SK-N-SH treated with all-trans-retinoic acid at 6 μM for 48 hours (cell line): ENCODE measurements around the gene PDCD1.

ENCODE experiments used
- ATAC-seq: fragments of 200-7000 bp; cut with Tn5 transposase; 3 replicates; pipeline ENCODE4 v1.9.1; 2020; ENCODE audit warnings: mild to moderate bottlenecking, moderate library complexity
- ARNTL ChIP-seq: fragments of 450-650 bp; formaldehyde crosslinking; IDR thresholded peaks from 2 replicates; pipeline ENCODE4 v1.5.0; 2020; ENCODE audit warnings: low read depth, mild to moderate bottlenecking, moderate library complexity, borderline replicate concordance
- BACH2 ChIP-seq: fragments of 250-450 bp; sonication (Bioruptor Pico); IDR thresholded peaks from 2 replicates; pipeline ENCODE4 v1.9.0; 2021; ENCODE audit warnings: mild to moderate bottlenecking, borderline replicate concordance
- CSDC2 ChIP-seq: fragments of 250-450 bp; sonication (Bioruptor Pico); IDR thresholded peaks from 2 replicates; pipeline ENCODE4 v1.5.0; 2020; ENCODE audit warnings: mild to moderate bottlenecking, moderate library complexity
- GLIS3 ChIP-seq: fragments of 250-450 bp; sonication (Bioruptor Pico); IDR thresholded peaks from 2 replicates; pipeline ENCODE4 v1.5.0; 2020; ENCODE audit warnings: mild to moderate bottlenecking, moderate library complexity
- OSR1 ChIP-seq: fragments of 250-450 bp; sonication (Bioruptor Pico); IDR thresholded peaks from 2 replicates; pipeline ENCODE4 v1.8.0; 2022; ENCODE audit warnings: moderate library complexity, mild to moderate bottlenecking, inconsistent platforms
- PPARA ChIP-seq: fragments of 250-450 bp; sonication (Bioruptor Pico); IDR thresholded peaks from 2 replicates; pipeline ENCODE4 v1.5.0; 2020; ENCODE audit warnings: mild to moderate bottlenecking, borderline replicate concordance
- RARB ChIP-seq: fragments of 250-450 bp; sonication (Bioruptor Pico); IDR thresholded peaks from 2 replicates; pipeline ENCODE4 v1.8.0; 2021; ENCODE audit warnings: mild to moderate bottlenecking, moderate library complexity
- SNAI2 ChIP-seq: fragments of 250-450 bp; sonication (Bioruptor Pico); IDR thresholded peaks from 2 replicates; pipeline ENCODE4 v1.5.0; 2020; ENCODE audit warnings: mild to moderate bottlenecking, moderate library complexity
- TOX ChIP-seq: fragments of 250-450 bp; sonication (Bioruptor Pico); IDR thresholded peaks from 2 replicates; pipeline ENCODE4 v1.8.0; 2021; ENCODE audit warnings: mild to moderate bottlenecking, moderate library complexity, borderline replicate concordance
- ZC3H10 ChIP-seq: fragments of 250-450 bp; sonication (Bioruptor Pico); IDR thresholded peaks from 2 replicates; pipeline ENCODE4 v1.5.1; 2021; ENCODE audit warnings: mild to moderate bottlenecking, moderate library complexity
- ZFP3 ChIP-seq: fragments of 250-450 bp; sonication (Bioruptor Pico); IDR thresholded peaks from 2 replicates; pipeline ENCODE4 v1.5.0; 2020; ENCODE audit warnings: mild to moderate bottlenecking, moderate library complexity
- ZNF565 ChIP-seq: fragments of 450-650 bp; formaldehyde crosslinking; conservative IDR thresholded peaks from 2 replicates; pipeline ENCODE4 v1.5.0; 2020; ENCODE audit warnings: low read depth, mild to moderate bottlenecking, moderate library complexity
- TF ChIP-seq, protein P1 (sequence below): fragments of 250-450 bp; sonication (Bioruptor Pico); IDR thresholded peaks from 2 replicates; pipeline ENCODE4 v1.8.0; 2020; ENCODE audit warnings: mild to moderate bottlenecking, moderate library complexity, borderline replicate concordance
- TF ChIP-seq, protein P2 (sequence below): fragments of 250-450 bp; sonication (Bioruptor Pico); IDR thresholded peaks from 2 replicates; pipeline ENCODE4 v1.5.0; 2020; ENCODE audit warnings: mild to moderate bottlenecking, moderate library complexity
- TF ChIP-seq, protein P3 (sequence below): fragments of 250-450 bp; sonication (Bioruptor Pico); IDR thresholded peaks from 2 replicates; pipeline ENCODE4 v1.8.0; 2021; ENCODE audit warnings: low read depth, mild to moderate bottlenecking, moderate library complexity, borderline replicate concordance
- TF ChIP-seq, protein P4 (sequence below): fragments of 250-450 bp; sonication (Bioruptor Pico); IDR thresholded peaks from 2 replicates; pipeline ENCODE4 v1.5.1; 2020; ENCODE audit warnings: low read depth, mild to moderate bottlenecking, moderate library complexity

The PDCD1 gene

DNA sequence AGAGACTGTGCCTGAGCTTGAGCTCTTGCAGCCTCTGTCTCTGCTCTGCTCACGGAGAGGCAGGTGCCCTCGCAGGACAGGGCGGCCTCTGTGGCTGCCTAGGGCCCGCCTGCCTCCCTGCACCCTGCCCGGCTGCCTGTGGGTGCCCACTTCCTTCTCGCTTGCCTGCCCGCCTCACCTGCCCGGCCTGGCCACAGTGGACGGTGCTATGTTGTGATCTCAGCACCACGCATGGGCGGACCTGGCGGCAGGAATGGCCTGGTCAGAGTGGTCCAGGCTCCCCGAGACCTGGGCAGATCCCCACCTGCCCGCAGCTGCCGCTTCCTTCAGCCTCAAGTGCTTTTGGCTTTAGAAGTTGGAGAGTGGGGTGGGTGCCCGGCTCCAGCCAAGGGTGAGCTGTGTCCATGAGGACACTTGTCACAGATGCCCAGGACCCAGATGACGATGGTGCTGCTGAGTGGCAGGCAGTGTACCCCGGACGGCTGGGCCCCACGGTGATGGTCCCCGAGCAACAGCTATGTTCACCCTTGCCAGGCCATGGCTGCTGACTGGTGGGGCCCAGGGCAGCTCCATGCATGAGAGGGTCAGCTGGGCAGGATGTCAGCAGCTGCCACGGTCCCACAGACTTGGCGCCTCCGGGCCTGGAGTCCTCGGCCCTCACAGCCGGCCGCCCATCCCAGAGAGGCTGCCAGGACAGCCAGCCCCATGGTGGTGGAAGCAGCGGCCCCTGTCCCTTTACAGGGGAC lies 36.2 kb upstream of the PDCD1 start:
- TF ChIP-seq TOX (CRISPR knock-in tag), result no peak
- TF ChIP-seq SNAI2, result no peak
- TF ChIP-seq, protein P1, sequence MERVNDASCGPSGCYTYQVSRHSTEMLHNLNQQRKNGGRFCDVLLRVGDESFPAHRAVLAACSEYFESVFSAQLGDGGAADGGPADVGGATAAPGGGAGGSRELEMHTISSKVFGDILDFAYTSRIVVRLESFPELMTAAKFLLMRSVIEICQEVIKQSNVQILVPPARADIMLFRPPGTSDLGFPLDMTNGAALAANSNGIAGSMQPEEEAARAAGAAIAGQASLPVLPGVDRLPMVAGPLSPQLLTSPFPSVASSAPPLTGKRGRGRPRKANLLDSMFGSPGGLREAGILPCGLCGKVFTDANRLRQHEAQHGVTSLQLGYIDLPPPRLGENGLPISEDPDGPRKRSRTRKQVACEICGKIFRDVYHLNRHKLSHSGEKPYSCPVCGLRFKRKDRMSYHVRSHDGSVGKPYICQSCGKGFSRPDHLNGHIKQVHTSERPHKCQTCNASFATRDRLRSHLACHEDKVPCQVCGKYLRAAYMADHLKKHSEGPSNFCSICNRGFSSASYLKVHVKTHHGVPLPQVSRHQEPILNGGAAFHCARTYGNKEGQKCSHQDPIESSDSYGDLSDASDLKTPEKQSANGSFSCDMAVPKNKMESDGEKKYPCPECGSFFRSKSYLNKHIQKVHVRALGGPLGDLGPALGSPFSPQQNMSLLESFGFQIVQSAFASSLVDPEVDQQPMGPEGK (CRISPR knock-in tag), result no peak
- TF ChIP-seq, protein P2, sequence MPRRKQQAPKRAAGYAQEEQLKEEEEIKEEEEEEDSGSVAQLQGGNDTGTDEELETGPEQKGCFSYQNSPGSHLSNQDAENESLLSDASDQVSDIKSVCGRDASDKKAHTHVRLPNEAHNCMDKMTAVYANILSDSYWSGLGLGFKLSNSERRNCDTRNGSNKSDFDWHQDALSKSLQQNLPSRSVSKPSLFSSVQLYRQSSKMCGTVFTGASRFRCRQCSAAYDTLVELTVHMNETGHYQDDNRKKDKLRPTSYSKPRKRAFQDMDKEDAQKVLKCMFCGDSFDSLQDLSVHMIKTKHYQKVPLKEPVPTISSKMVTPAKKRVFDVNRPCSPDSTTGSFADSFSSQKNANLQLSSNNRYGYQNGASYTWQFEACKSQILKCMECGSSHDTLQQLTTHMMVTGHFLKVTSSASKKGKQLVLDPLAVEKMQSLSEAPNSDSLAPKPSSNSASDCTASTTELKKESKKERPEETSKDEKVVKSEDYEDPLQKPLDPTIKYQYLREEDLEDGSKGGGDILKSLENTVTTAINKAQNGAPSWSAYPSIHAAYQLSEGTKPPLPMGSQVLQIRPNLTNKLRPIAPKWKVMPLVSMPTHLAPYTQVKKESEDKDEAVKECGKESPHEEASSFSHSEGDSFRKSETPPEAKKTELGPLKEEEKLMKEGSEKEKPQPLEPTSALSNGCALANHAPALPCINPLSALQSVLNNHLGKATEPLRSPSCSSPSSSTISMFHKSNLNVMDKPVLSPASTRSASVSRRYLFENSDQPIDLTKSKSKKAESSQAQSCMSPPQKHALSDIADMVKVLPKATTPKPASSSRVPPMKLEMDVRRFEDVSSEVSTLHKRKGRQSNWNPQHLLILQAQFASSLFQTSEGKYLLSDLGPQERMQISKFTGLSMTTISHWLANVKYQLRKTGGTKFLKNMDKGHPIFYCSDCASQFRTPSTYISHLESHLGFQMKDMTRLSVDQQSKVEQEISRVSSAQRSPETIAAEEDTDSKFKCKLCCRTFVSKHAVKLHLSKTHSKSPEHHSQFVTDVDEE (CRISPR knock-in tag), result no peak
- peak; percentile 7; the same call in 1 of the 3 replicates for ATAC-seq

DNA sequence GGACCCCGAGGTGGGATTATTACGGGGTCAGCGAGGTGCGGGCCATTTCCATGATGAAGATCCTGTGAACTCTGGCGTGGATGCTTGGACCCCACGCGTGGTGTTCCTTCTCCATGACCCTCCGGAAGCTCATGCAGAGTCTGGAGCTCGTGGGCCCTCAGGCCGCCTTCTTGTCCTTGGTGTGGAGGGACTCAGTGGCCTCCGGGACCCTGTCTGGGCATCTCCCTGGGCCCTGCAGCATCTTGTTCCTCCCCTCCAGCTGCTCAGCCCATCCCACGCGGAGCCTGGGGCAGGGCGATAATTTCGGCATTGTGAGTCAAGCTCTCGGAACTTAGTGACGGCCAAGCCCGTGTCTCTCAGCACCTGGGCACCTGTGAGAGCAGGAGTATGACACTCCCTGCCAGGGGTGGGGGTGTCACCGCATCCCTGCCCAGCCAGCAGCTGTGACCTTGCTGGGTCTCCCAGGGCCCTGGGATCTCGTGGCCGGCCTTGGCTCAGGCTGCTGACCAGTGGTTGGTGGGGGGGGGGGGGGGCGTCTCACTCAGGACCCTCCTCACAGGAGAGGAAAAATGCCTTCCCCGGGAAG lies 35.5 kb upstream of the PDCD1 start:
- no peak for TF ChIP-seq BACH2 (CRISPR knock-in tag)
- TF ChIP-seq, protein P1 (CRISPR knock-in tag), result no peak
- TF ChIP-seq, protein P3, sequence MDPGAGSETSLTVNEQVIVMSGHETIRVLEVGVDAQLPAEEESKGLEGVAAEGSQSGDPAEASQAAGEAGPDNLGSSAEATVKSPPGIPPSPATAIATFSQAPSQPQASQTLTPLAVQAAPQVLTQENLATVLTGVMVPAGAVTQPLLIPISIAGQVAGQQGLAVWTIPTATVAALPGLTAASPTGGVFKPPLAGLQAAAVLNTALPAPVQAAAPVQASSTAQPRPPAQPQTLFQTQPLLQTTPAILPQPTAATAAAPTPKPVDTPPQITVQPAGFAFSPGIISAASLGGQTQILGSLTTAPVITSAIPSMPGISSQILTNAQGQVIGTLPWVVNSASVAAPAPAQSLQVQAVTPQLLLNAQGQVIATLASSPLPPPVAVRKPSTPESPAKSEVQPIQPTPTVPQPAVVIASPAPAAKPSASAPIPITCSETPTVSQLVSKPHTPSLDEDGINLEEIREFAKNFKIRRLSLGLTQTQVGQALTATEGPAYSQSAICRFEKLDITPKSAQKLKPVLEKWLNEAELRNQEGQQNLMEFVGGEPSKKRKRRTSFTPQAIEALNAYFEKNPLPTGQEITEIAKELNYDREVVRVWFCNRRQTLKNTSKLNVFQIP (CRISPR knock-in tag), result no peak
- no peak for TF ChIP-seq OSR1 (CRISPR knock-in tag)
- no peak for TF ChIP-seq ZC3H10 (CRISPR knock-in tag)
- TF ChIP-seq, protein P4, sequence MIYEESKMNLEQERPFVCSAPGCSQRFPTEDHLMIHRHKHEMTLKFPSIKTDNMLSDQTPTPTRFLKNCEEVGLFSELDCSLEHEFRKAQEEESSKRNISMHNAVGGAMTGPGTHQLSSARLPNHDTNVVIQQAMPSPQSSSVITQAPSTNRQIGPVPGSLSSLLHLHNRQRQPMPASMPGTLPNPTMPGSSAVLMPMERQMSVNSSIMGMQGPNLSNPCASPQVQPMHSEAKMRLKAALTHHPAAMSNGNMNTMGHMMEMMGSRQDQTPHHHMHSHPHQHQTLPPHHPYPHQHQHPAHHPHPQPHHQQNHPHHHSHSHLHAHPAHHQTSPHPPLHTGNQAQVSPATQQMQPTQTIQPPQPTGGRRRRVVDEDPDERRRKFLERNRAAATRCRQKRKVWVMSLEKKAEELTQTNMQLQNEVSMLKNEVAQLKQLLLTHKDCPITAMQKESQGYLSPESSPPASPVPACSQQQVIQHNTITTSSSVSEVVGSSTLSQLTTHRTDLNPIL, result no peak
- TF ChIP-seq RARB, result no peak
- no peak for TF ChIP-seq ZFP3
- TF ChIP-seq SNAI2, result no peak
- no peak for TF ChIP-seq ZNF565 (CRISPR knock-in tag)
- TF ChIP-seq PPARA (CRISPR knock-in tag), result no peak
- no peak for TF ChIP-seq CSDC2 (CRISPR knock-in tag)
- TF ChIP-seq GLIS3 (CRISPR knock-in tag), result no peak
- no peak for TF ChIP-seq ARNTL (CRISPR knock-in tag)

DNA sequence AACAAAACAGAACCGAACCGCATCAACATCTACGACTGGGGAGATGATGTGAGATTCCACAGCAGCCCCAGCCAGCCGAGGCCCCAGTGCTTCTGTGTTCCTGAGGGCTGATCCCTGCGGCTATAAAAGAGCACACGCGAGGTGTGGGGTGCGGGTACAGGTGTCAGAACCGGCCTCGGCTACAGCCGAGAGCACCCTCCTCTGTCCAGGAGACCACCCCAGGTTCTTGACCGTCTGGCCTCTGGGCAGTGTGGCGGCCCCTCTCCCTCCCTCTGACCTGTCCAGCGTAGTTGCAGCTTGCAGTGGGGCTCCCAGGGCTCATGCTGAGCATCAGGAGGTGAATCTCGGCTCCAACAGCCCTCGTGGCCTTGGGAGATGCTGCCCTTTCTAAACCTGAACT lies 34.6 kb upstream of the PDCD1 start:
- TF ChIP-seq ZFP3, result no peak
- no peak for TF ChIP-seq RARB
- TF ChIP-seq, protein P3 (CRISPR knock-in tag), result no peak
- no peak for TF ChIP-seq TOX (CRISPR knock-in tag)
- TF ChIP-seq, protein P1 (CRISPR knock-in tag), result no peak
- no peak for TF ChIP-seq ZC3H10 (CRISPR knock-in tag)
- TF ChIP-seq SNAI2, result no peak
- no peak for ATAC-seq

More for the DNA sequence above, 35.5 kb upstream of the PDCD1 start:
- no peak for ATAC-seq
